IMR-90 (cell line): ENCODE measurements around the gene UMODL1. TPM values are rescaled to one million over a fixed set of nuclear protein-coding genes. Genes with fewer than 3 reads are reported as not detected.

Source experiments
- ATAC-seq: fragments of 200-7000 bp; cut with Tn5 transposase; 2 replicates; pipeline ENCODE4 v1.9.1; 2020; ENCODE audit warnings: low read depth, mild to moderate bottlenecking, moderate library complexity
- BruUV-seq: library from RNA; stranded (reverse); fragments of 400-500 nt; replicated peaks from 2 replicates; lab custom pipeline; 2021; lab: Mats Ljungman, UMichigan
- CTCF ChIA-PET: fragments of 300-600 bp; formaldehyde crosslinking; extraction: SDS; loops from one replicate; lab custom pipeline; 2021; ENCODE audit warnings: antibody characterized with exemption; lab: Yijun Ruan, JAX
- POLR2A ChIA-PET: fragments of 300-600 bp; sonication (Branson Sonifier 250); formaldehyde crosslinking; loops from one replicate; lab custom pipeline; 2022; ENCODE audit warnings: antibody characterized with exemption; ENCODE audit not compliant: unreplicated experiment; lab: Charles Lee
- DNase-seq: peaks from one replicate; pipeline ENCODE4 v3.0.0; 2013
- H2AFZ ChIP-seq: replicated peaks from 2 replicates; pipeline ENCODE3; 2013; ENCODE audit warnings: low read length, mild to moderate bottlenecking; ENCODE audit not compliant: poor library complexity
- H2AK5ac ChIP-seq: 2 replicates; pipeline ENCODE4 v1.6.1; 2013; ENCODE audit warnings: low read depth, low read length, inconsistent platforms
- H2AK9ac ChIP-seq: replicated peaks from 2 replicates; pipeline ENCODE3; 2013; ENCODE audit warnings: mild to moderate bottlenecking, low read depth, low read length, moderate library complexity; ENCODE audit not compliant: poor library complexity
- H2BK120ac ChIP-seq: 2 replicates; pipeline ENCODE4 v1.6.1; 2013; ENCODE audit warnings: low read depth, low read length, inconsistent platforms
- H2BK15ac ChIP-seq: 3 replicates; pipeline ENCODE4 v1.6.1; 2013; ENCODE audit warnings: low read depth, low read length, inconsistent platforms
- H2BK20ac ChIP-seq: 2 replicates; pipeline ENCODE4 v1.6.1; 2013; ENCODE audit warnings: low read depth, mild to moderate bottlenecking, inconsistent platforms, low read length, moderate library complexity
- H2BK5ac ChIP-seq: 2 replicates; pipeline ENCODE4 v1.6.1; 2013; ENCODE audit warnings: mild to moderate bottlenecking, low read depth, low read length, inconsistent platforms; ENCODE audit not compliant: poor library complexity, severe bottlenecking
- H3K14ac ChIP-seq: replicated peaks from 2 replicates; pipeline ENCODE4 v1.6.1; 2013; ENCODE audit warnings: low read depth, low read length, inconsistent platforms
- H3K18ac ChIP-seq: 2 replicates; pipeline ENCODE4 v1.6.1; 2013; ENCODE audit warnings: low read depth, low read length, control low read depth
- H3K23ac ChIP-seq: 2 replicates; pipeline ENCODE4 v1.6.1; 2013; ENCODE audit warnings: low read depth, low read length, inconsistent platforms
- H3K27ac ChIP-seq: 2 replicates; pipeline ENCODE4 v1.5.1; 2013; ENCODE audit warnings: mild to moderate bottlenecking, control low read depth, low read length; ENCODE audit not compliant: insufficient read depth
- H3K27me3 ChIP-seq: 2 replicates; pipeline ENCODE4 v1.6.1; 2013; ENCODE audit warnings: low read length; ENCODE audit not compliant: control insufficient read depth, insufficient read depth
- H3K36me3 ChIP-seq: 2 replicates; pipeline ENCODE4 v1.6.1; 2013; ENCODE audit warnings: low read length, mixed read lengths; ENCODE audit not compliant: control insufficient read depth, insufficient read depth
- H3K4ac ChIP-seq: 2 replicates; pipeline ENCODE4 v1.6.1; 2013; ENCODE audit warnings: low read depth, low read length, inconsistent platforms
- H3K4me1 ChIP-seq: 2 replicates; pipeline ENCODE4 v1.6.1; 2013; ENCODE audit warnings: low read length, mixed read lengths; ENCODE audit not compliant: control insufficient read depth, insufficient read depth
- H3K4me2 ChIP-seq: 2 replicates; pipeline ENCODE4 v1.6.1; 2013; ENCODE audit warnings: low read depth, mild to moderate bottlenecking, control low read depth, low read length, moderate library complexity
- H3K4me3 ChIP-seq: 2 replicates; pipeline ENCODE4 v1.5.1; 2013; ENCODE audit warnings: low read depth, mild to moderate bottlenecking, control low read depth, low read length, moderate library complexity; ENCODE audit not compliant: insufficient read depth
- H3K56ac ChIP-seq: 2 replicates; pipeline ENCODE4 v1.6.1; 2013; ENCODE audit warnings: low read length, inconsistent platforms; ENCODE audit not compliant: insufficient read depth; ENCODE audit errors: extremely low read depth
- H3K79me1 ChIP-seq, 2 experiments: 2 replicates each; pipeline ENCODE4 v1.6.1; 2013; ENCODE audit warnings: low read length in 2 of 2, inconsistent platforms in 1 of 2, low read depth in 1 of 2
- H3K9ac ChIP-seq: 2 replicates; pipeline ENCODE4 v1.6.1; 2013; ENCODE audit warnings: low read depth, low read length, control low read depth
- H3K9me1 ChIP-seq: 2 replicates; pipeline ENCODE4 v1.6.1; 2013; ENCODE audit warnings: low read length, inconsistent platforms; ENCODE audit not compliant: insufficient read depth
- H3K9me3 ChIP-seq: 2 replicates; pipeline ENCODE4 v1.6.1; 2013; ENCODE audit warnings: low read length; ENCODE audit not compliant: control insufficient read depth, insufficient read depth
- H4K20me1 ChIP-seq: 2 replicates; pipeline ENCODE4 v1.6.1; 2013; ENCODE audit warnings: low read length, inconsistent platforms; ENCODE audit not compliant: insufficient read depth
- H4K5ac ChIP-seq: 2 replicates; pipeline ENCODE4 v1.6.1; 2013; ENCODE audit warnings: mild to moderate bottlenecking, low read depth, low read length, control low read depth
- H4K8ac ChIP-seq, 2 experiments: 2 replicates each; pipeline ENCODE4 v1.6.1; 2013; ENCODE audit warnings: low read depth in 2 of 2, low read length in 2 of 2, control low read depth in 1 of 2, inconsistent platforms in 1 of 2
- H4K91ac ChIP-seq: 2 replicates; pipeline ENCODE4 v1.6.1; 2013; ENCODE audit warnings: low read depth, low read length, inconsistent platforms; ENCODE audit not compliant: insufficient read depth
- BHLHE40 ChIP-seq: fragments of 150-350 bp; IDR thresholded peaks from 2 replicates; pipeline ENCODE4 v1.6.1; 2016; ENCODE audit warnings: mild to moderate bottlenecking, low read depth, low read length
- CEBPB ChIP-seq: IDR thresholded peaks from 2 replicates; pipeline ENCODE4 v1.6.1; 2012; ENCODE audit warnings: low read depth, low read length, improper control_type of control experiment
- CHD1 ChIP-seq: IDR thresholded peaks from 2 replicates; pipeline ENCODE4 v1.6.1; 2012; ENCODE audit warnings: low read depth, low read length, improper control_type of control experiment
- FOS ChIP-seq: fragments of 150-350 bp; IDR thresholded peaks from 2 replicates; pipeline ENCODE4 v1.6.1; 2016; ENCODE audit warnings: low read depth, low read length
- MAFK ChIP-seq: IDR thresholded peaks from 2 replicates; pipeline ENCODE4 v1.6.1; 2012; ENCODE audit warnings: low read depth, low read length, improper control_type of control experiment
- MXI1 ChIP-seq: IDR thresholded peaks from 2 replicates; pipeline ENCODE4 v1.6.1; 2012; ENCODE audit warnings: low read depth, mild to moderate bottlenecking, low read length, moderate library complexity, borderline replicate concordance
- NFE2L2 ChIP-seq: fragments of 150-350 bp; IDR thresholded peaks from 2 replicates; pipeline ENCODE4 v1.6.1; 2016; ENCODE audit warnings: low read depth, mild to moderate bottlenecking, low read length
- POLR2A ChIP-seq: IDR thresholded peaks from 2 replicates; pipeline ENCODE4 v1.6.1; 2012; ENCODE audit warnings: mild to moderate bottlenecking, low read depth, low read length
- RAD21 ChIP-seq: IDR thresholded peaks from 2 replicates; pipeline ENCODE4 v1.6.1; 2012; ENCODE audit warnings: low read length, improper control_type of control experiment
- RCOR1 ChIP-seq: IDR thresholded peaks from 2 replicates; pipeline ENCODE4 v1.6.1; 2012; ENCODE audit warnings: mild to moderate bottlenecking, low read length, improper control_type of control experiment; ENCODE audit not compliant: insufficient replicate concordance
- RFX5 ChIP-seq: IDR thresholded peaks from 2 replicates; pipeline ENCODE4 v1.8.0; 2012; ENCODE audit warnings: low read depth, mild to moderate bottlenecking, low read length, moderate library complexity
- SMC3 ChIP-seq: fragments of 150-350 bp; IDR thresholded peaks from 2 replicates; pipeline ENCODE4 v1.6.1; 2016; ENCODE audit warnings: low read depth, mild to moderate bottlenecking, antibody characterized with exemption, low read length, moderate library complexity
- WGBS, 2 experiments: methylation state at CpG; one replicate each; pipeline versions ENCODE4 v1.1.5 to v1.1.7; 2013; ENCODE audit warnings: missing lambda C conversion rate in 2 of 2; ENCODE audit not compliant: insufficient read length in 1 of 2; ENCODE audit errors: extremely low coverage in 2 of 2; 5-methylcytosine and 5-hydroxymethylcytosine counted together
- dilution Hi-C: fragments of 300-500 bp; cut with HindIII; formaldehyde crosslinking; loops from one replicate; pipeline ENCODE4 v1.14.3; 2018; ENCODE audit warnings: low sequenced_read_pairs; ENCODE audit not compliant: unreplicated experiment
- in situ Hi-C: fragments of 300-500 bp; cut with MboI; formaldehyde crosslinking; loops from 3 replicates; pipeline ENCODE4 v1.14.3; 2019; ENCODE audit warnings: low sequenced_read_pairs, inconsistent platforms, mixed read lengths
- intact Hi-C: fragments of 100-400 bp; cut with micrococcal nuclease; formaldehyde crosslinking; loops from 2 replicates; pipeline ENCODE4 v1.10.0; 2022
- polyA plus RNA-seq, 3 experiments: library from polyadenylated mRNA; depleted of rRNA; stranded (reverse); fragments of >200 nt; gene quantifications; 2 replicates each; pipeline ENCODE4 v1.2.3, GENCODE V29; 2012; ENCODE audit warnings: low replicate concordance in 1 of 3
- total RNA-seq: library from RNA; depleted of rRNA; stranded (reverse); fragments of >200 nt; gene quantifications from 2 replicates; pipeline ENCODE4 v1.2.3, GENCODE V29; 2012
- TF ChIP-seq, protein P1 (sequence below): conservative IDR thresholded peaks from 2 replicates; pipeline ENCODE4 v1.5.1; 2012; ENCODE audit warnings: mild to moderate bottlenecking, low read depth, low read length, improper control_type of control experiment
- TF ChIP-seq, protein P2 (sequence below): fragments of 150-350 bp; IDR thresholded peaks from 2 replicates; pipeline ENCODE4 v1.6.1; 2017; ENCODE audit warnings: mild to moderate bottlenecking, antibody characterized with exemption, low read length, low read depth
- TF ChIP-seq, protein P3 (sequence below): fragments of 150-350 bp; IDR thresholded peaks from 2 replicates; pipeline ENCODE4 v1.6.1; 2016; ENCODE audit warnings: low read depth, mild to moderate bottlenecking, low read length, moderate library complexity, borderline replicate concordance

Gene UMODL1
- total and polyA plus RNA-seq, 2 of the 4 experiments (the other 2 are of a cell fraction), result 0.02 TPM; not detected in 1

DNA sequence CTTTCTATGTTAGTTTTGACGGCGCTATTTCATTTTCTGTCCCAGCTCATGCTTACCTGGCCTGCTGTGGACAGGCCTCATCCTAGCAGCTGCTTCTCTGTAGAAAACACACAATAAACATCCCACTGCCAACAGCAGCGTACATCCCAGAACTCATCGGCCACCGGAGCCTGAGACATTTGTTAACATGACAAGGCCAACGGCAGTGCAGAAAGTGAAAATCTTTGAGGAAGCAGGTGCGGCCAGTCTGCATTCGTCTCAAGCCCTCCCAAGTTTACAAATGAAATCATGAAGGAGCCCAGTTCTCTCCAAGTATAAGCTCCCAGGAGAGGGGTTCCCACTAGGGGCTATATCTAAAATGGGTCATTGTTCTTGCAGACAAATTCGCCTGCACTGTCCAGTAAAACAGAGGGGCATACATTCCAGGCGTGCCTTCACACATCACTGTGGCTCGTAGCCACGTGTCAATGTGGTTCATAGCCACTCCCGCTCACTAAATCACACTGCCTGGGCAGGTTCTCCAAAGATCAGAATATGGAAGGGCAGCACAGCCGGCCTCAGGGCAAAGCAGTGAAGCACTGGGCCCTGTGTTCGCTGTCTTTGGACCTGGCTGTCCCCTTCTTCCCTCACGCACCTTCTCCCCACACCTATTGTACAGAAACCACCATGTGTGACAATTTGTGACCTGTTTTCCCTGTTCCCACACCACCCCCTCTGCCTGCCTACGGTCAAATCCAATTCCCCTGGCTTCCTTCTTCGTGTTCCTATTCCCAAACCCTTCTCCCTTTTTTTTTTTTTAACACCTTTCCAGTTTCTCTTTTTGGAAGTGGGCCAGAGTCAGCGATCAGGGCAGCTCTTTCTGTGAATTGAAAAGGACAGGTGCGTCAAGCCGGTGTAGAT lies 120.8 kb downstream of the UMODL1 start:
- ChIA-PET POLR2A (no interaction called here), CTCF (no interaction called here)
- no peak overlapping the region for H3K9ac ChIP-seq
- no peaks in the 10 kb centered on the region for H3K36me3 ChIP-seq
- no peak overlapping the region for H2AK5ac ChIP-seq
- no peak overlapping the region for H4K5ac ChIP-seq
- peaks cover 14% of the 10 kb centered on the region; the same call in 1 of the 2 replicates for H3K27me3 ChIP-seq
- no peak overlapping the region for H4K91ac ChIP-seq
- dilution Hi-C loops, result no loop called here
- no peak overlapping the region for H2BK5ac ChIP-seq
- no peak overlapping the region for H3K4me3 ChIP-seq
- no peak overlapping the region for H4K8ac ChIP-seq
- H4K20me1 ChIP-seq, result no peaks in the 10 kb centered on the region
- H3K4ac ChIP-seq, result no peak overlapping the region
- H3K27ac ChIP-seq, result no peak overlapping the region
- H2BK20ac ChIP-seq, result no peak overlapping the region
- H3K23ac ChIP-seq, result no peak overlapping the region
- intact Hi-C loops, result no loop called here
- no peak overlapping the region for H3K56ac ChIP-seq
- BruUV-seq, result no TSS peak
- in situ Hi-C loops, result no loop called here
- no peaks in the 10 kb centered on the region for H3K79me1 ChIP-seq
- H2AFZ ChIP-seq, result no peak overlapping the region
- no peak overlapping the region for H2BK15ac ChIP-seq
- ATAC-seq (no peak), DNase-seq (no peak)
- 63% methylated on average over 13 of the region's 21 CpGs; no CpG with 5 or more reads in 1 of the 2 experiments for WGBS, 2 experiments
- H3K4me2 ChIP-seq, result no peak overlapping the region
- H2AK9ac ChIP-seq, result no peak overlapping the region
- no peaks in the 10 kb centered on the region; the same call in 1 of the 2 replicates for H3K4me1 ChIP-seq
- H2BK120ac ChIP-seq, result no peak overlapping the region
- H3K9me3 ChIP-seq, result no peaks in the 10 kb centered on the region
- no peak overlapping the region for H3K14ac ChIP-seq
- no peaks in the 10 kb centered on the region for H3K9me1 ChIP-seq
- no peak overlapping the region for H3K18ac ChIP-seq
- TF ChIP-seq SMC3 (no peak), RCOR1 (no peak), RAD21 (no peak), BHLHE40 (no peak), NFE2L2 (no peak), MXI1 (no peak), POLR2A (no peak), FOS (no peak), RFX5 (no peak), CEBPB (no peak), CHD1 (no peak), MAFK (no peak)
- TF ChIP-seq, protein P1, sequence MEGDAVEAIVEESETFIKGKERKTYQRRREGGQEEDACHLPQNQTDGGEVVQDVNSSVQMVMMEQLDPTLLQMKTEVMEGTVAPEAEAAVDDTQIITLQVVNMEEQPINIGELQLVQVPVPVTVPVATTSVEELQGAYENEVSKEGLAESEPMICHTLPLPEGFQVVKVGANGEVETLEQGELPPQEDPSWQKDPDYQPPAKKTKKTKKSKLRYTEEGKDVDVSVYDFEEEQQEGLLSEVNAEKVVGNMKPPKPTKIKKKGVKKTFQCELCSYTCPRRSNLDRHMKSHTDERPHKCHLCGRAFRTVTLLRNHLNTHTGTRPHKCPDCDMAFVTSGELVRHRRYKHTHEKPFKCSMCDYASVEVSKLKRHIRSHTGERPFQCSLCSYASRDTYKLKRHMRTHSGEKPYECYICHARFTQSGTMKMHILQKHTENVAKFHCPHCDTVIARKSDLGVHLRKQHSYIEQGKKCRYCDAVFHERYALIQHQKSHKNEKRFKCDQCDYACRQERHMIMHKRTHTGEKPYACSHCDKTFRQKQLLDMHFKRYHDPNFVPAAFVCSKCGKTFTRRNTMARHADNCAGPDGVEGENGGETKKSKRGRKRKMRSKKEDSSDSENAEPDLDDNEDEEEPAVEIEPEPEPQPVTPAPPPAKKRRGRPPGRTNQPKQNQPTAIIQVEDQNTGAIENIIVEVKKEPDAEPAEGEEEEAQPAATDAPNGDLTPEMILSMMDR, result no peak
- TF ChIP-seq, protein P2, sequence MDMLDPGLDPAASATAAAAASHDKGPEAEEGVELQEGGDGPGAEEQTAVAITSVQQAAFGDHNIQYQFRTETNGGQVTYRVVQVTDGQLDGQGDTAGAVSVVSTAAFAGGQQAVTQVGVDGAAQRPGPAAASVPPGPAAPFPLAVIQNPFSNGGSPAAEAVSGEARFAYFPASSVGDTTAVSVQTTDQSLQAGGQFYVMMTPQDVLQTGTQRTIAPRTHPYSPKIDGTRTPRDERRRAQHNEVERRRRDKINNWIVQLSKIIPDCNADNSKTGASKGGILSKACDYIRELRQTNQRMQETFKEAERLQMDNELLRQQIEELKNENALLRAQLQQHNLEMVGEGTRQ, result no peak
- TF ChIP-seq, protein P3, sequence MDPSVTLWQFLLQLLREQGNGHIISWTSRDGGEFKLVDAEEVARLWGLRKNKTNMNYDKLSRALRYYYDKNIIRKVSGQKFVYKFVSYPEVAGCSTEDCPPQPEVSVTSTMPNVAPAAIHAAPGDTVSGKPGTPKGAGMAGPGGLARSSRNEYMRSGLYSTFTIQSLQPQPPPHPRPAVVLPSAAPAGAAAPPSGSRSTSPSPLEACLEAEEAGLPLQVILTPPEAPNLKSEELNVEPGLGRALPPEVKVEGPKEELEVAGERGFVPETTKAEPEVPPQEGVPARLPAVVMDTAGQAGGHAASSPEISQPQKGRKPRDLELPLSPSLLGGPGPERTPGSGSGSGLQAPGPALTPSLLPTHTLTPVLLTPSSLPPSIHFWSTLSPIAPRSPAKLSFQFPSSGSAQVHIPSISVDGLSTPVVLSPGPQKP, result no peak
